ENCODE data around the gene TMEM176B. TPM values are rescaled to one million over a fixed set of nuclear protein-coding genes. Genes with fewer than 3 reads are reported as not detected.

The TMEM176B gene
- not detected in 2 replicates for total RNA-seq (2014; rRNA removed)
- polyA plus RNA-seq (2012), result not detected

DNA sequence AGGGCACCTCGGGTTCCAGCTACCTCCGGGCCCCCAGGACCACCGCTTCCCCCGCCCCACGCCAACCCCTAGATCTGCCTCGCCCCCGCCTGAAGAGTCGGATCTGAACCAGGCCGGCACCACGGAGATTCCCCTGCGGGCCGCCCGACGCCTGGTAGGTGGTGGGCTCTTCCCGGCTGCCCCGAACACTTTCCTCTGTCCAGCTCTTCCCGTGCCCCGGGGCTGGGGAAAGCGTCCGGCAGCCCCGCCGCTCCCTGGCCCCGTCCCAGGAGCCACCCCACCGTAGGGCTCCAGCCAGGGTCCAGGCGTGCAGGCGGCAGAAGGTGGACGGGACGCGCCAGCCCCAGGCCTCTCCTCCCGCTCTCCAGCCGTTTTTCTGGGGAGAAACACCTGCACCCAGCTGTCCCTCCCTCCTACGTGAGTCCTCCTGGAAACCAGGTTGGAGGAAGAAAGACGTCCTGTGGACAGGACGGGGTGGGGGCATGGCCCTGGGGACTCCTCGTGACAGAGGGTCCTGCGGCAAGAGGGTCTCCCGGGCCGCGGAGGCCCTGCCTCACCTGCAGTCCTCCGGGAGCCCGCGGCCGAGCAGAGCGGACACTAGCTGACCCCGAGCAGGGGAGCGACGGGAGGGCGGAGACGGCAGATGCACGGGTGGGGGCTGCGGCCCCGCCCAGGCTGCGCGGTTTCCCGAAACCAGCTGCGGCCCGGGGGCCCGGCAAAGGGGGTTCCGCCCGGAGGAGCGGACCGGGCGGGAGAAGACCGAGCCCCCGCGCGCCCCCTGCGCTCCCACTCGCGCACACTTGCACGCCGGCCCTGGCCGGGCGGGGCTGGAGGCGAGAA lies at the start of gene TMEM176B:
TMEM176B (minus strand) TSS at position 624 of the 840 bp plus-strand sequence. CDS start 3,795 bp downstream, outside the sequence.
- no peak for DNase-seq (ENCODE audit: low read depth)

DNA sequence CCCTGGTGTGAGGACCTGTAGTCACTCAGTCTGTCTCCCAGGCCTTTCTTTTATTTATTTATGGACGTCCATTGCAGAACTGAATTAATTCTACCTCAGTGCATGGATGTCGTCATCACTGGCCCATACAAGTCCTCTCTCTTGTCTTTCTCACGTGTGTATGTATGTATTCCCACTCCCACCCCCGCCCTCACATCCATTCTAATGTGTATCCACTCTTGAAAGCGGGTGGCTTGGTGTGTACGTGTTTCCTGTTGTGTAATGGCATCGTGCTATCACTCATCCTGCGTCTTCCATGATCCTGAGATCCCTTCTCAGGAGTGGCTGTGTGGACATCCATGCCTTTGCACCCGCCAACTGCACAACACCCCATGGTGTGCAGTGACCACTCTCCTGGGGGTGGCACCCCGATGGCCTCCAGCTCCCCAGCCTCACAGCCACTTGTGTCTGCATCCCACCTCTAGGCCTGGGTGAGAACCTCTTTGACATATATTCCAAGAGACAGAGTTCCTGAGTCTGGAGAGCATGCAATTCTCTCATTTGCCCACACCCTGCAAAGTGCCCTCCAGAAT lies 49.1 kb upstream of the TMEM176B start:
- DNase-seq (ENCODE audit: low read depth), result no peak

DNA sequence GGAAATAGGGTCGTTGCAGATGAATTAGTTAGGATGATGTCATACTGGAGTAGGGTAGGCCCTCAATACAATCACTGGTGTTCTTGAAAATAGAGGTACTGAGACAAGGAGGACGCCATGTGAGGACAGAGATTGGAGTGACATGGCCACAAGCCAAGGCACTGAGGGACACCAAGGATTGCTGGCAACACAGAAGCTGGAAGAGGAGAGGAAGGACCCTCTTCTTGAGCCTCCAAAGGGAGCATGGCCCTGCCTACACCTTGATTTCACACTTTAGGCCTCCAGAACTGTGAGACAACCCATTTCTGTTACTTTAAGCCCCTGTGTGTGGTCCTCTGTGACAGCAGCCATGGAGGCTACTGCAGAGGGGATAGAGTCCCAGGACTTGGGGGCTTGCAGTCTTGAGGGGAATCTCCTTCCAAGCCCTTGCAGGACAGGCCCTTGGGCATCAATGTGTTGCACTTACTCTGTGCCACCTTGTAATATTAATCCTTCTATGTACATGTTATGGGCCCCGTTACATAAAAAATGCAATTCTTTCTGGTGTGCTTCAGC lies 48.5 kb upstream of the TMEM176B start:
- no peak for DNase-seq (ENCODE audit: low read depth)

DNA sequence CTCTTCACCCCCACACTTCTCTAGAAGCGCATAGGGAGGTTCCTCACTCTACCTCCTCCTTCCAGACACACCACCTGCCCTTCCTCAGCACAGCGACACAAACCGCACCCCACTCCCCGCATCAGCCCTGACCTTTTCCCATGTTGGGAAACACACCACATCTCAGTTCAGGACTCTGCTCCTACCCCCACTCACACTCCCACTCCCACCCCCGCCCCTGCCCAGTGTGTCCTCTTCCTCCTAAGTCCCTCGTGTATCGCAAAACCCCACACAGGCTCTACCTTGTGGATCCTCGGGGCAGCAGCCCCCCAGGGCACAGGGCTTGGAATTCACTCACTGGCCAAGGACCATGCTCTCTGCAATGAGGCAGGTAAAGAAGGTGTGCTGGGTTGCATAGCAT lies 47.9 kb upstream of the TMEM176B start:
- no peak for DNase-seq (ENCODE audit: low read depth)

DNA sequence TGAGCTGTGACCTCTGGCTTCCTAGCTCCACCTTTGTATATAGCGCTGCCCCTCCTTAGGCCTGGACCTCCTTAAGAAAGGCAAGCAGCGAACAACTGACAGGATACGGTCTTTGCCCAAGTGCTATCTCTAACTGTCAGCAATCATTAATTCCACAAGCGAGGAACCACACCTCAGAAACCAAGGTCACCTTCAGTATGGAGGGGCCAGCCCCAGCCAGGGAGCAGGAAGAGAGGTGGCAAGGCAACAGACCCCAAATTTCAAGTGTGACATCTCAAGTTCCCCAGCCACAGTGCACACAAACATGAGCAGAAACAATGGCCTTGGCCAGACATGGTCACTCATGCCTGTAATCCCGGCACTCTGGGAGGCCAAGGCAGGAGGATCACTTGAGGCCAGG lies 47.4 kb upstream of the TMEM176B start:
- no peak for DNase-seq (ENCODE audit: low read depth)

DNA sequence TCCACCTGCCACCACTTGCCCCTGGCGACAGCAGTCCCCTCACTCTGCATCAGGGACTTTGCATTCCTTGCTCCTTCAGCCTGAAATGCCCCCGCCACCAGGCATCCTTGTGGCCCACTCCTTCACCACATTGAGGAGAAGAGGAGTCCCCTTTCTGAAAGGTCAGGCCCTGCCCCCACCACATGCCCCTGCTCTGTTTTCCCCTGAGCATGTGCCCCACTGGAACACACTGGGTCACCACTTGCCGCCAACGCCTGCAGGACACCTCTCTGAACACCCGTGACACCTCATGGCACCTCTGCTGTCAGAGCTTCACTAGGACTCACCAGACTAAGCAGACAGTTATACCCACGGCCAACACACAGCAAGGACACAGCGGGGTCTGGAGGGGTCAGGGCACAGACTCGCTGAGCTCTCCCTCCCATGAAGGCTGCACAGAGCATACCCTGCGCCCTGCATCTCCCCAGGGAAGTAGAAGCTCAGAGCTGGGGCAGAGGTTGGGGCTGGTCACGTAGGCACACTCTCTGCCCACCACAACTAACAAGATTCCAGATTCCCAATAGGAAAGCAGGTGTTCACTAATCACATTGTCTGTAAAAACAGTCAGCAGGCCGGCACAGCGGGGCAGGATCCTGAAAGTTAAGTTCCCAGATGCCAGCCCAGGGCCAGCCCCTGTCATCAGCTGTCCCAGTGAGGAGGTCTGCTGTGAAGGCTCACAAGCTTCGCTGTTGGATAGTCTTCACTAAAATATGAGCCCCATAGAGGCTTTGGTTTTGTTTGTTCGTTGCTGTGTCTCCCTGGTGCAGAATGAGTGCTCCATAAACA lies 46.3 kb upstream of the TMEM176B start:
- DNase-seq (ENCODE audit: low read depth), result no peak

GRCh38 chr7:150845421-150845861 lies 45.3 kb upstream of the TMEM176B start:
- no peak for DNase-seq (ENCODE audit: low read depth)

- DNase-seq (ENCODE audit: low read depth), result no peak
Observed at GRCh38 chr7:150842716-150843115, 42.6 kb upstream of the TMEM176B start.

DNA sequence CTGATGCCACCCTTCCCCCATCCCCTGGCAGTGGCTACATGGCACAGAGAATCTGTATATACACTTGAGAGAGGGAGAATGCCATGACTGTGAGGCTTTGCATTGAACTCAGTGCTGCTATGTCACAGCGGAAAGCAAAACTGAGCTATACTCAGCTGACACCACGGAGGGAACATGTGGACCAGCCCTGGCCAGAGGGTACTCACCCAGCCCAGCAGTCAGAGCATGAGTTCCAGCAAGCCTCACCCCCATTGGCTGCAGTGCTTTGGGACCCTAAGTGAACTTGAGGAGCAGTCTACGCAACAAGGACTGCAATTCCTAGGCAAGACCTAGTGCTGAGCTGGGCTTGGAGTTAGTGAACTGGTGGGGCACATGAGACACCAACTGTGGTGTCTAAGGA lies 41.9 kb upstream of the TMEM176B start:
- no peak for DNase-seq (ENCODE audit: low read depth)

DNA sequence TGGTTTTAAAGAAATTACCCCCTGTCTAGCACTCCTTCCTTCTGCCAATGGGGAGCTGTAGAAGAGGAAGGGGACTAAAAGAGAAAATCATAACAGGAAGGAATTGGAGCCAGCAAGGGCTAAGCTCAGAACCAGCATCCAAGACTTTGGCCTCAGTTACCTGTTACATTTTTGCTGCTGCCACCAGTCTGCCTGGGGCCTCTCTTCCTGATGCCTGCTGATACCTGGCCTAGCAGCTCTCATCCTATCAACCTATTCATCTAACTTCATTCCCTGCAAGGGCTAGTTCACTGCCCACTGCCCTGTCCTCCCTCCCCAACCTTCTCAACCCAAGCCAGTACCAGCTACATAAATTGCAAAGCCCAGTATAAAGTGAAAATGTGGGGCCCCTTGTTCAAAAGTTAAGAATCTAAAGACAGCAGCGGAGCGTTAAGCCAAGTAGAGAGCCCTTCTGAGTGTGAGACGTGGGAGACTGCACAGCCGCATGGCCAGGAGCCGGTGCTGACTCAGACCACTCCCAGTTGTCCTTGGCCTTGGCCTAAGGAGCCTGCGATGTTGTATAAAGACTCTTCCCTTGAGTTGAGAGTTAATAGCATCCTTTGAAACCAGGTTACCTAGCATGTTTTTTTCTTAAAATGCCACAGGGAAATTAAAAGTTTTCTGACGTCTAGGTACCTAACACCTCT lies 38.9 kb upstream of the TMEM176B start:
- no peak for DNase-seq (ENCODE audit: low read depth)

DNA sequence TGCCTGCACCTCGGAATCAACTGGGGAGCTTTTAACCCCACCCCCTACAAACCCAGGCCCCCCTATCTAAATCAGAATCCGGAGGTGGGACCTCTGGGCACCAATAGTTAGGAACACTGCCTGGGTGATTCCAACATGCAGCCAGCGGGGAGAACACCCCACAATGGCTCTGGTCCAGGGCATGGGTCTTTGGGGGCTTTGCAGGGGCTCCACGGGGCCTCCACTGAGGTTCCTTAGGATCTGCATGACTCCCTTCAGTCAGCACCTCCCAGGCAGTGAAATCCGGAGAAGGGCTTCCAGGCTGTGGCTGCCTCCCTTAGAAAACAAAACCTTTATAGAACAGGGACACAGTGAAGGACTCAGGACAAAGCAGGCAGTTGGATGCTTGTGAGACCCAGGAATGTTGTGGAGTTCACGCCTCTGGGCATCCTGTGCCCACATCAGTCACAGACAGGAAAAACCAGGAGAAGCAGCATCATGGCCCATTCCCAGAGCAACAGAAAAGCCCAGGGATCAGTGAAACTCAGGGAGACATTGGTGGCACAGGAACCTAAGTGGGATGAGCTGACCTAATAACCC lies 35.6 kb upstream of the TMEM176B start:
- no peak for DNase-seq (ENCODE audit: low read depth)

DNA sequence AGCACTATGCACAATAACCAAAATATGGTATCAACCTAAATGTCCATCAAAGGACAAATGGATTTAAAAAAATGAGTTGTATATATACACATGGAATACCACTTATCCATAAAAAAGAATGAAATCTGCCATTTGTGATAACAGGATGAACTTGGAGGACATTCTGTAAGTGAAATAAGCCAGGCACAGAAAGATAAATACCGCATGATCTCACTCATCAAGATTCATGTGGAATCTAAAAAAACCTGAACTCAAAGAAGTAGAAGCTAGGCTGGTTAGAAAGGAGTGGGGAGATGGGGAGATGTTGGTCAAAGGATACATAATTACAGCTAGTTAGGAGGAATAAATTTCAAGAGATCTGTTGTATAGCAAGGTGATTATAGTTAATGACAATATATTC lies 34.9 kb upstream of the TMEM176B start:
- no peak for DNase-seq (ENCODE audit: low read depth)

DNA sequence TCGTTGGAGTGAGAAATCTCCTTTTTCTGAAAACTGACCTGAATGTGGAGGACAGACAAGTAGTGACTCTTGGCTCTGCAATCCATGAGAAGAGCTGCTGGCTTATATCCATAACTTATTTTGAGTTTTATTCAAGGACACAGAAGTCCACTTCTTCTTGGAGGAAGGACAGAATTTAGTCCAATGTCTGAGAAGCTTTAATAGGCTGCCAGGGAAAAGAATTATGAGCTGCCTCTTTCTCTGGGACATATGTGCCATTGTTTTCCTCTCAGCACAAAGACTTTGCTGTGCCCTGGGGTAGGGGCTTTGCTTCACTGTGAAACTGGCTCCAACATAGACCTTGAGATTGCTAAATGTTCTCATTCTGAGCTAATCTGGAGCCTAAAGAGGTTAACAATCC lies 31.7 kb upstream of the TMEM176B start:
- DNase-seq (ENCODE audit: low read depth), result no peak

DNA sequence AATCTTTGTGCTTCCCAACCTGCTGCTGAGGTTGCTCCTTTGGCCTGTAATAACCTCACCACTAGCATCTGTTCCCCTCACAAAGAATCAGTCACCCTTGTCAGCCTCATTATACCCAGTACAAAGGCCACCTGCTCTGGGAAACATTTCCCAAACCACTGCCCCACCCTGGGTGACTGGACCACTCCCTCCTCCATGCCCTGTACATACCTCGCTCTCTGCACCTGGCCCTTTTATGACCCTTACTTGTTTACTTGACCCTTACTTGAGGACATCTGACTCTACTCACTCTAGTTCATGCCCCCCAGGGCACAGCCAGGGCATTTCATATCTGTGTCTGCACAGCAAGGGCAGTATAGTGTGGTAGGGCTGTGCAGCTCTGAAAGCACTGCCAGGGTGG lies 30.8 kb upstream of the TMEM176B start:
- DNase-seq (ENCODE audit: low read depth), result no peak

DNA sequence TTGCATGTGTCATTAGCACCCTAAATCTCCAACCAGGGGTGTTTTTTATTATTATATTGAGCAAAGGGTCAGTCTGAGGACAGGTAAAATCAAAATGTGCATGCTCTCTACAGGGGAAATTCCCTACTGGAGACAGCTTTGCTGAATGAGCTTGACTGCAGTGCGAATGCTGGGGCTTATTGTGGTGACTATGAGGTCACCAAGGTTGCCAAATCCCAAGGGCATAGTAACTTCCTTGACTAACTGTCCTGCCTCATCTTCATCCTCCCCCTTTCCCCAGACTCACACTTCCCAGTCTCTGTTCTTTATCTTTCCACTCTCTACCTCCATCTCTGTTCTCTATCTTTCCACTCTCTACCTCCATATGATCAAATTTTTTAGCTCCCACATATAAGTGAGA lies 29.3 kb upstream of the TMEM176B start:
- DNase-seq (ENCODE audit: low read depth), result no peak

GRCh38 chr7:150828384-150828783 lies 28.2 kb upstream of the TMEM176B start:
- DNase-seq (ENCODE audit: low read depth), result no peak

DNA sequence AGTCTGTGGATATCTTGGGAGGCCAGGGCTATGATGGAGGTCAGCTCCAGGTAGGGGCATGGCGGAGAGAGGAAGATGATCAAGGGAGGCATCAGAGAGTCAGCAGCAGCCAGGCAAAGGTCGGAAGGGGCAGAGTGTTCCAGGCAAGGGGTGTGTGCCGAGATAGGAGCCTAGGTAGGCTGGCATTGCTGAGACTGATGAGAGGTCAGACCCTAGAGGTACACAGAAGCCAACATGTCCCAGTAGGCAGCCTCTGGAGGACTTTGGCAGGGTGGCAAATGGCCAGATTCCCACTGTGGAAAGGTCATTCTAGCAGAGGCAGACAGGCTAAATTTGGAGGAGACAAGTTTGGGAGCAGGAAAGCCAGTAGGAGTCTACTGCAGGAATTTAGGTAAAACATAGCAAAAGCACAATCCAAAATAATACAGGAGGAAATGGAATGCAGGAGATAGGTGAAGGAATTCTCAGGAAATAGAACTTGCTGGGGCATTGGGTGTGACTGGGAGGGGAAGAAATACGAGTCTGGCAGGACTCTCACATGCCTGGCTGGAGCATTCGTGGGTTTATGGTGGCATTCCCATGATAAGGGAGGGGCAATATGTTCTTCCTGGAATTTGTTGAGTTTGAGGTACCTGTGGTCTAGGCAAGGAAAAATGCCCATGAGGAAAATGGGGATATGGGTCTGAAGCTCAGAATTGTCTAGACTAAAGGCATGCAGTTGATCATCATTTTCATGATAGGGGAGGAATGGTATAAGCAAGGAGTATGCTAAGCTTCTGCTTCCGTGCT lies 26.1 kb upstream of the TMEM176B start:
- no peak for DNase-seq (ENCODE audit: low read depth)

DNA sequence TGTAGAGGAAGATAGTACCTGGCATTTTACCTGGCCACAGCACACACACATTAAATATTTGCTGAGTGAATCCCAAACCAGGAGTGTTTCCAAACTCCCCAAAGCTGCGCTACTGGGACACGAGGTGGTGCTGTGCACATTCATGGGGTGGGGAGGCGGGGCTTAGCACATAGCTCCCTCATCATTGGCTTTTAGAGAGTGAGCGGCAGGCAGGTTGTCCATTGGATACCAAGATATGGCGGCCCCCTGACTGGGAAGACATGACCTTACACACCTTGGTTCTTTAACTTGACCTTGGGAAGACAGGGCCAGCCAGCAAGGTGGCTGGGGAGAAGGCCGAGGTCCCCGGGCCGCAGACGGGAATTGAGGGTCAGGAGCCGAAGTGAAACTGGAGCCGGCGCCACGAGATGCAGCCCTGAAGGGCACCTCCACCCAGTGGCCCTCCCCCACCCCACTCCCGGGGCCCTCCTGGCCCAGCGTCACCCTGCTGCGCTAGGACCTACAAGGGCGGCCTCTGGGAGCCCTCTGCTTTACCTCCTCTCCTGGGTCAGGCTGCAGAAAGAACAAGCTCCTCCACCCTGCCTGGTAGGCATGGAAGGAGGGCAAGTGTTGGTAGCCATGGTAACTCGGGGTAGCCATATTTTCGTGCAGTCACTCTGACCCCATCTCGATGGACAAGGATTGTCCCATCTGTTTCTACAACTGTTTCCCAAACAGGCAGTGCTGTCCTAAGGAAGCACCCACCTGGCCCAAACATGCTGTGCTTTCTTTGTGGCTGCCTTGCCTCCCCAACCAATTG lies 24.4 kb upstream of the TMEM176B start:
- DNase-seq (ENCODE audit: low read depth), result no peak

GRCh38 chr7:150823484-150824126 lies 23.4 kb upstream of the TMEM176B start:
- DNase-seq (ENCODE audit: low read depth), result no peak
